ENCODE results near the gene CEP290.

- TF ChIP-seq POLR2A (IDR thresholded peaks at IDR 0.05) (no peak), CTCF (IDR thresholded peaks at IDR 0.05) (no peak), EP300 (IDR thresholded peaks at IDR 0.05) (no peak)
Observed at GRCh38 chr12:88187571-88187970, 45.7 kb upstream of the CEP290 start.
